Kidney (tissue), 14 donors: ENCODE data around the gene ITGB5. TPM values are rescaled to one million over a fixed set of nuclear protein-coding genes. Genes with fewer than 3 reads are reported as not detected.

Source experiments
- DNase-seq, 5 donors: peaks; one replicate each; pipeline ENCODE4 v3.0.0-alpha.2; 2013 to 2020
- FAIRE-seq: peaks from 2 replicates; lab custom pipeline; 2012; peaks lifted over from hg19 to GRCh38; lab: Jason Lieb, UNC
- H3K27ac ChIP-seq, 2 donors: one replicate each; pipeline ENCODE4 v1.7.0; 2013; ENCODE audit warnings: low read depth in 2 of 2, low read length in 2 of 2, inconsistent platforms in 1 of 2
- H3K27me3 ChIP-seq: one replicate; pipeline ENCODE4 v1.7.1; 2013; ENCODE audit warnings: low read length, inconsistent platforms; ENCODE audit not compliant: control insufficient read depth, insufficient read depth
- H3K36me3 ChIP-seq, 3 donors: one replicate each; pipeline versions ENCODE4 v1.7.0 to v1.7.1; 2013; ENCODE audit warnings: low read length in 3 of 3, control low read depth in 1 of 3, inconsistent platforms in 1 of 3; ENCODE audit not compliant: insufficient read depth in 3 of 3, control insufficient read depth in 2 of 3
- H3K4me1 ChIP-seq, 3 donors: one replicate each; pipeline versions ENCODE4 v1.7.0 to v1.7.1; 2013; ENCODE audit warnings: low read length in 3 of 3, inconsistent platforms in 1 of 3, low read depth in 1 of 3; ENCODE audit not compliant: control insufficient read depth in 2 of 3, insufficient read depth in 2 of 3
- H3K4me3 ChIP-seq, 3 donors: one replicate each; pipeline versions ENCODE4 v1.7.0 to v1.8.1; 2013; ENCODE audit warnings: low read length in 3 of 3, control low read depth in 1 of 3, inconsistent platforms in 1 of 3
- H3K9ac ChIP-seq, 3 donors: one replicate each; pipeline versions ENCODE4 v1.7.0 to v1.7.1; 2013; ENCODE audit warnings: low read length in 3 of 3, control low read depth in 1 of 3, inconsistent platforms in 1 of 3
- H3K9me3 ChIP-seq, 3 donors: one replicate each; pipeline versions ENCODE4 v1.7.0 to v1.7.1; 2013; ENCODE audit warnings: low read length in 3 of 3, control low read depth in 1 of 3, inconsistent platforms in 1 of 3; ENCODE audit not compliant: control insufficient read depth in 2 of 3, insufficient read depth in 1 of 3
- CTCF ChIP-seq: IDR thresholded peaks from 3 replicates; pipeline ENCODE4 v1.5.1; 2012; ENCODE audit warnings: mild to moderate bottlenecking, moderate library complexity, borderline replicate concordance; ENCODE audit not compliant: insufficient read depth; ENCODE audit errors: extremely low read depth
- intact Hi-C: fragments of 100-400 bp; cut with DNase I; formaldehyde crosslinking; loops from one replicate; pipeline ENCODE4 v1.11.1; 2022
- polyA plus RNA-seq: library from polyadenylated mRNA; stranded (reverse); fragments of 350-450 nt; fragmentation: Illumina TruSeq; extraction: RNeasy Lipid Tissue Mini Kit (QIAGEN cat#74804); gene quantifications from one replicate; pipeline ENCODE4 v1.2.3, GENCODE V29; 2014; ENCODE audit warnings: low read depth, low replicate concordance; ENCODE audit not compliant: insufficient read depth
- total RNA-seq: library from RNA; stranded (reverse); fragmentation: NEBNext Ultra II Directional; extraction: Animal tissue kit (Norgen Biotek cat#: 25700); gene quantifications from one replicate; pipeline ENCODE4 v1.2.1, GENCODE V29; 2021
- donor health status: control.
- donor health status: control.
- donor health status: control.
- donor health status: control.
- donor health status: control.
- donor health status: DM: yes; HTN: yes; CAD: no.
- donor health status: Normal renal cell carcinoma (clear cell type).

The ITGB5 gene
- total and polyA plus RNA-seq, 2 donors from 2014 or later = 115 TPM

- no peaks in the 10 kb centered on the region for H3K4me1 ChIP-seq
- no peaks in the 10 kb centered on the region for H3K9me3 ChIP-seq
- no peak for TF ChIP-seq CTCF
- H3K27me3 ChIP-seq = no peaks in the 10 kb centered on the region
- no peak overlapping the region for H3K27ac ChIP-seq
- DNase-seq (no peak), FAIRE-seq (no peak)
- intact Hi-C loops = no loop called here
- peaks cover 0 to 3% (median 2%) of the 10 kb centered on the region in 3 donors for H3K36me3 ChIP-seq
- H3K9ac ChIP-seq = no peak overlapping the region
- H3K4me3 ChIP-seq = no peak overlapping the region
Observed at GRCh38 chr3:124823648-124824047, 63.5 kb downstream of the ITGB5 start.

GRCh38 chr3:124823206-124823605, 64.0 kb downstream of the ITGB5 start:
- no peak for TF ChIP-seq CTCF
- Histone ChIP-seq H3K27ac (no peak overlapping the region), H3K27me3 (no peaks in the 10 kb centered on the region), H3K9ac (no peak overlapping the region), H3K36me3 (peaks cover 0 to 3% (median 2%) of the 10 kb centered on the region in 3 donors), H3K9me3 (no peaks in the 10 kb centered on the region), H3K4me1 (no peaks in the 10 kb centered on the region), H3K4me3 (no peak overlapping the region)
- intact Hi-C loops = no loop called here
- FAIRE-seq (no peak), DNase-seq (no peak)

- no peaks in the 10 kb centered on the region for H3K9me3 ChIP-seq
- no peak overlapping the region for H3K9ac ChIP-seq
- FAIRE-seq (no peak), DNase-seq (peak in 1 of 5 donors; percentile 12)
- no peak overlapping the region for H3K4me3 ChIP-seq
- peaks cover 0 to 10% (median 6%) of the 10 kb centered on the region in 3 donors for H3K36me3 ChIP-seq
- intact Hi-C loops = no loop called here
- TF ChIP-seq CTCF = no peak
- no peak overlapping the region for H3K27ac ChIP-seq
- H3K27me3 ChIP-seq = no peaks in the 10 kb centered on the region
- no peaks in the 10 kb centered on the region for H3K4me1 ChIP-seq
Observed at GRCh38 chr3:124821356-124821755, 65.8 kb downstream of the ITGB5 start.
